Ovary (tissue), 9 donors: Measurements from ENCODE around the gene HMG20A. TPM values are rescaled to one million over a fixed set of nuclear protein-coding genes. Genes with fewer than 3 reads are reported as not detected.
A peak's percentile ranks its signal among the peaks of the same experiment; 100 is the strongest.

ENCODE experiments used
- DNase-seq, 5 donors: peaks; one replicate each; pipeline ENCODE4 v3.0.0-alpha.2; 2019 to 2020
- H3K27ac ChIP-seq, 2 donors: fragments of 200-600 bp; one replicate each; pipeline versions ENCODE4 v1.5.1 to v1.8.0; 2019 to 2022
- H3K27me3 ChIP-seq: fragments of 200-600 bp; one replicate; pipeline ENCODE4 v1.8.0; 2022
- H3K36me3 ChIP-seq: fragments of 200-600 bp; sonication (generic); one replicate; pipeline ENCODE4 v1.5.1; 2019
- H3K4me1 ChIP-seq: one replicate; pipeline ENCODE4 v1.8.1; 2013; ENCODE audit warnings: mild to moderate bottlenecking, moderate library complexity; ENCODE audit not compliant: insufficient read depth
- H3K4me3 ChIP-seq: fragments of 200-600 bp; sonication (generic); one replicate; pipeline ENCODE4 v1.5.1; 2017
- H3K9me3 ChIP-seq, 2 donors: fragments of 200-600 bp in 1 of 2; sonication (generic) in 1 of 2; one replicate each; pipeline versions ENCODE4 v1.5.1 to v1.8.1; 2013 to 2019; ENCODE audit warnings: mild to moderate bottlenecking in 1 of 2, moderate library complexity in 1 of 2
- EP300 ChIP-seq: sonication (generic); formaldehyde crosslinking; IDR thresholded peaks from one replicate; pipeline ENCODE4 v1.6.1; 2017; ENCODE audit warnings: antibody characterized with exemption
- POLR2A ChIP-seq: fragments of 450-650 bp; IDR thresholded peaks from one replicate; pipeline ENCODE4 v1.6.1; 2017; ENCODE audit warnings: antibody characterized with exemption, mild to moderate bottlenecking, moderate library complexity
- WGBS, 3 donors: extraction: QIAGEN DNeasy Blood & Tissue Kit in 1 of 3; methylation state at CpG; one replicate each; pipeline versions ENCODE4 v1.1.5 to v1.1.7; 2013 to 2017; 5-methylcytosine and 5-hydroxymethylcytosine counted together
- intact Hi-C, 4 donors: fragments of 100-400 bp; cut with DNase I; formaldehyde crosslinking; loops; one replicate each; pipeline versions ENCODE4 v1.11.0 to v1.15.1; 2022 to 2023
- polyA plus RNA-seq, 2 donors: library from polyadenylated mRNA; stranded (reverse); fragments of 200-250 nt in 1 of 2; fragments of 350-450 nt in 1 of 2; fragmentation: Illumina TruSeq in 1 of 2; extraction: RNeasy Lipid Tissue Mini Kit (QIAGEN cat#74804) in 1 of 2; gene quantifications; one replicate each; pipeline ENCODE4 v1.2.3, GENCODE V29; 2013 to 2014
- total RNA-seq, 7 donors: library from RNA; depleted of rRNA in 2 of 7; stranded (reverse); fragments of >200 nt in 2 of 7; fragmentation: NEBNext Ultra II Directional in 3 of 7; extraction: Animal tissue kit (Norgen Biotek cat#: 25700) in 3 of 7; gene quantifications; one replicate each; pipeline versions ENCODE4 v1.1.0 to v1.2.4, GENCODE V29; 2016 to 2023
- TF ChIP-seq, protein P1 (sequence below), 3 donors: fragments of 450-650 bp in 2 of 3; fragments of 200-600 bp in 1 of 3; IDR thresholded peaks; one replicate each; pipeline versions ENCODE4 v1.5.1 to v1.8.0; 2016 to 2022; ENCODE audit warnings: antibody characterized with exemption in 3 of 3, mild to moderate bottlenecking in 1 of 3
- donor health status: DM: no; HTN: no; CAD: no; lungs with moderate emphysema.
- donor health status: DM: no; HTN: no; CAD: no.
- donor health status: Bipolar disorder and iron deficiency.
- donor health status: DM: yes; HTN: yes; CAD: no.
- donor health status: DM: no; HTN: no; CAD: no.
- donor health status: DM: yes; HTN: yes; CAD: no.

The HMG20A gene
- total and polyA plus RNA-seq, 9 donors, result 18.2 to 53.4 (median 34.9) TPM

DNA sequence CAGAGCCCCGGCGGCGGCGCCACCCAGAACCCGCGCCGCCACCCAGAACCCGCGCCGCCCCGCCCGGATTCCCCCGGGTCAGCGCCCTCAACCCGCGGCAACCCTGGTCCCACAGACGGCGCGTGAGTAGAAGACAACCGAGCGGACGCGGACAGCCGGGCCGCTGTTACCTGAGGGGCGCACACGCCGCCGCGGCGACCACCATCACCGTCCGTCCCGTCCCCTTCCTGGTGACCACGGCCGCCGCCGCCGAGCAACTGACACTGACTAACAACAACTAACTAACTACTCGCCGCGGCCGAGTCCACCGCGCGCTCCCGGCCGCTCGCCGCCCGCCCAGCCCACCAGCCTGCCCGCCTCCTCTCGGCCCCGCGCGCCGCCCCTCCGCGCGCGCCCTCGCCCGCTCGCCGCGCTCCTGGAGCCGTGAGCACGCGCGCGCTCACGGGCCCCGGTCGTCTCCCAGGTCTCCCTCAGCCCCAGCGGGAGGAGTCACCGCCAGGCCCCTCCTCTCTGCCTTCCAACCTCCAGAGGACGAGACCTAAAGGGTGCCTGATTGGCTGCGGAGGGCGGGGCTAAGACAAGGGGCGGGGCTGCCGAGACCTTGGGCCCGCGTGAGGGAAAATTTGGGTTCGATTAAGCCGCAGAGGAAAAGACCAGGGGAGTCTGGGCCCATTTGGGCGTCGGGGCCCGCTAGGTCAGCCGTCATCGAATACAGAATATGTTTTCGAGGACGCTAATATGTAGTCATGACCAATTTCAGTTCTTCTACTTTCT lies 665 bp upstream of the HMG20A start, which contains the start of gene PEAK1:
PEAK1 (minus strand) TSS at position 269 of the 774 bp plus-strand sequence. CDS start 238,178 bp downstream, outside the sequence.
- peak; percentile 100 for DNase-seq
- Histone ChIP-seq H3K27ac (peak within 1 kb of the TSS; percentile 87 to 94), H3K4me1 (peaks cover 3% of the 10 kb centered on the region), H3K4me3 (peak within 1 kb of the TSS; percentile 95), H3K9me3 (no peaks in the 10 kb centered on the region), H3K27me3 (no peaks in the 10 kb centered on the region), H3K36me3 (no peaks in the 10 kb centered on the region)
- WGBS, 3 donors, result 0 to 1% (median 0%) methylated on average over 42 to 92 of the region's 92 CpGs
- TF ChIP-seq EP300, result no peak
- TF ChIP-seq, protein P1, sequence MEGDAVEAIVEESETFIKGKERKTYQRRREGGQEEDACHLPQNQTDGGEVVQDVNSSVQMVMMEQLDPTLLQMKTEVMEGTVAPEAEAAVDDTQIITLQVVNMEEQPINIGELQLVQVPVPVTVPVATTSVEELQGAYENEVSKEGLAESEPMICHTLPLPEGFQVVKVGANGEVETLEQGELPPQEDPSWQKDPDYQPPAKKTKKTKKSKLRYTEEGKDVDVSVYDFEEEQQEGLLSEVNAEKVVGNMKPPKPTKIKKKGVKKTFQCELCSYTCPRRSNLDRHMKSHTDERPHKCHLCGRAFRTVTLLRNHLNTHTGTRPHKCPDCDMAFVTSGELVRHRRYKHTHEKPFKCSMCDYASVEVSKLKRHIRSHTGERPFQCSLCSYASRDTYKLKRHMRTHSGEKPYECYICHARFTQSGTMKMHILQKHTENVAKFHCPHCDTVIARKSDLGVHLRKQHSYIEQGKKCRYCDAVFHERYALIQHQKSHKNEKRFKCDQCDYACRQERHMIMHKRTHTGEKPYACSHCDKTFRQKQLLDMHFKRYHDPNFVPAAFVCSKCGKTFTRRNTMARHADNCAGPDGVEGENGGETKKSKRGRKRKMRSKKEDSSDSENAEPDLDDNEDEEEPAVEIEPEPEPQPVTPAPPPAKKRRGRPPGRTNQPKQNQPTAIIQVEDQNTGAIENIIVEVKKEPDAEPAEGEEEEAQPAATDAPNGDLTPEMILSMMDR (IDR thresholded peaks at IDR 0.05), result peak in 1 of 3 donors; percentile 9
- peak; percentile 86 for TF ChIP-seq POLR2A
- intact Hi-C loops, result no loop called here

DNA sequence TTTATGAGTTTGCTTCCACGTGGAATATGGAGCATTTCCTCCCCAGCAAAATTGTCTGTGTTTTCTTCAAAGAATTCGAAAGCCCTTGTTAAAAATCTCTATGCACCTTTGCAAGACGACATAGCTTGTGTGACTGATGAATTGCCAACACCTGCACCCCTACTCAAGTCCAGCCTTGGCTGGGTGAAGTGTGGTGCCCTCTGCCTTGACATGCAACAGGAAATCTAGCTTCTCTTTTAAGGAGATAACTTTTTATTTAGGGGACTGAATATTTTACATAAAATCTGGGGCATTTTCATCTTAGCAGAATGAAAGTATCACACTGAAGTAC lies 647 bp downstream of the HMG20A start:
- intact Hi-C loops, result no loop called here
- TF ChIP-seq POLR2A (no peak), EP300 (no peak)
- TF ChIP-seq, protein P1 (IDR thresholded peaks at IDR 0.05), result no peak
- no peaks in the 10 kb centered on the region for H3K27me3 ChIP-seq

DNA sequence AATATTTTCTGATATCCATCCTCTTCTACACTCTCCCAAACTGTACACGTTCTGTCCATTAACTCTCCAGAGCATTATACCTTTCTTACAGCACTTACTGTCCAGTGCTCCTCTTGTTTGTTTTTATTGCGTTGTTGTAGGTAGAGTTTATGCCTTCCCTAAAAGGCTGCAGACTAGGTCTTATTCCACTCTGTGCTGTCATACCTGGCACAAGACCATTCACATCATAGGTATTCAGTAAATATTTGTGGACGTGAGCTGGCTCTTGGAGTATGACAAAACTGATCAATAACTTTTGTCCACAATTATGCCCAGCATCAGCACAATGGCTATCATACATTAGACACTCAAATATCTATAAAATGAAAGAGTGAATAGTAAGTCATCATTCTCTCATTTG lies 4.4 kb downstream of the HMG20A start:
- DNase-seq, result no peak
- WGBS, 3 donors, result 90 to 95% (median 94%) methylated on average over 3 of the region's 3 CpGs
- no peak overlapping the region for H3K27ac ChIP-seq
- intact Hi-C loops, result no loop called here
- no peaks in the 10 kb centered on the region for H3K9me3 ChIP-seq
- no peak for TF ChIP-seq EP300
- no peak for TF ChIP-seq POLR2A
- TF ChIP-seq, protein P1 (IDR thresholded peaks at IDR 0.05), result no peak
- peaks cover 1% of the 10 kb centered on the region for H3K4me1 ChIP-seq
- H3K27me3 ChIP-seq, result no peaks in the 10 kb centered on the region
- no peaks in the 10 kb centered on the region for H3K36me3 ChIP-seq
- H3K4me3 ChIP-seq, result no peak overlapping the region

More for the DNA sequence above, 647 bp downstream of the HMG20A start:
- Histone ChIP-seq H3K9me3 (no peaks in the 10 kb centered on the region), H3K4me3 (peak overlapping the region; percentile 95), H3K4me1 (peaks cover 1% of the 10 kb centered on the region), H3K27ac (no peak overlapping the region), H3K36me3 (no peaks in the 10 kb centered on the region)
- 0 to 1% (median 0%) methylated on average over 3 of the region's 3 CpGs for WGBS, 3 donors
- DNase-seq, result no peak

DNA sequence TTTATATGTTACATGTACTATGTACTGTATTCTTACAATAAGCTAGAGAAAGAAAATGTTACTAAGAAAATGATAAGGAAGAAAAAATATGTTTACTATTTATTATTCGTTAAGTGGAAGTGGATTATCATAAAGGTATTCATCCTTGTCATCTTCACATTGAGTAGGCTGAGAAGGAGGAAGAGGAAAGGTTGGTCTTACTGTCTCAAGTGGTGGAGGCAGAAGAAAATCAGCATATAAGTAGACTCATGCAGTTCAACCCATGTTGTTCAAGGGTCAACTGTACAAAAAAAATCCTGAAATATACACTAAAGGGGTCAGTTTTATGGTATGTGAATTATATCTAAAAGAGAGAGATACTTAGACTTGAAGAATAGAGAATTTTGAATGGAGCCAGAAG lies 5.7 kb downstream of the HMG20A start:
- intact Hi-C loops, result no loop called here
- TF ChIP-seq, protein P1 (IDR thresholded peaks at IDR 0.05), result no peak
- TF ChIP-seq POLR2A (no peak), EP300 (no peak)
- WGBS, 3 donors, result 48 to 68% (median 60%) methylated on average over 1 of the region's 1 CpG

More for the DNA sequence above, 5.7 kb downstream of the HMG20A start:
- Histone ChIP-seq H3K27ac (no peak overlapping the region), H3K9me3 (no peaks in the 10 kb centered on the region), H3K36me3 (no peaks in the 10 kb centered on the region), H3K4me3 (no peak overlapping the region), H3K27me3 (no peaks in the 10 kb centered on the region), H3K4me1 (peaks cover under 1% of the 10 kb centered on the region)
- DNase-seq, result no peak
